Activated naive CD8-positive, alpha-beta T cell treated with anti-CD3 and anti-CD28 coated beads, Interleukin-2, amount 50 U/mL, for 16 hours (primary cell): Measurements from ENCODE around the gene FNDC1.
"Not testable (repeated sequence)": the region's sequence is repeated elsewhere in the genome, so short reads cannot be mapped to it uniquely, and the experiment has no call there.

Experiments
- DNase-seq: peaks from one replicate; pipeline ENCODE4 v3.0.0-alpha.2; 2020; ENCODE audit warnings: low read depth, low spot score

Gene FNDC1

DNA sequence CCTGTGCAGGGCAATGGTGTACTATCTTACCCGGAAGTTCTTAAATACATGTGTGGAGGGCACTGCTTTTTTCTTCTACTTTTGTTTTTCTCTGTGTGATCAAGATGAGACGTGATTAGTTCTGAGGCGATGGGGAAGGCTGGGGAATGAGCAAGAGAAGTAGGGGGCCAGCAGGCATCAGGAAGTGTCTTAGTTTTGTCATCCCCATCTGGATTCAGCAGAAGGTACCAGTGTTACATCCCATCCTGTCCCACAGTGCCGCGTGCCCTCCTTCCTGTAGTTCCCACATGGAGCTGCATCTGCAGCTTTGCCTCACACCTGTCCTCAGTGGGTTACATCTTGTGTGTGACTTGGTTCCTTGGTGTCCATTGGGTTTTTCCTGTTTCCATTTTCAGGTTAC is 86.9 kb downstream of the FNDC1 start:
- no peak for DNase-seq

DNA sequence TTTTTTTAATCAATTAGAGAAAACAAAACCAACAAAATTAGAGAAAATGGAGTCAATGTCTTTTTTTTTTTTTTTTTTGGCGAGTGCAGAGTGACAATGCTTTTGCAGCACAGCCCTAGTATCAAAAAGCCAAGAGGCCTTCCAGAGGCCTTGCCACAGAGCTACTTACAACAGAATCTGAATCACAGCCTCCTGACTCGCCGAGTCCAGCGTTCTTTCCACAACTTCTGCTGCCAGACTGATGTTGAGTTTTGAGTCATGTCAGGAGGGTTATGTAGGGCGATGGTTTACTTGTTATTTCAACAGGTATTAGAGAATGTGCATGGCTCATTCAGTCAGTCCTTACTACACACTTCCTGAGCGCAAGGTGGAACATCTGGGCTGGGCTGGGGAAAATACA is 88.6 kb downstream of the FNDC1 start:
- DNase-seq: no peak

DNA sequence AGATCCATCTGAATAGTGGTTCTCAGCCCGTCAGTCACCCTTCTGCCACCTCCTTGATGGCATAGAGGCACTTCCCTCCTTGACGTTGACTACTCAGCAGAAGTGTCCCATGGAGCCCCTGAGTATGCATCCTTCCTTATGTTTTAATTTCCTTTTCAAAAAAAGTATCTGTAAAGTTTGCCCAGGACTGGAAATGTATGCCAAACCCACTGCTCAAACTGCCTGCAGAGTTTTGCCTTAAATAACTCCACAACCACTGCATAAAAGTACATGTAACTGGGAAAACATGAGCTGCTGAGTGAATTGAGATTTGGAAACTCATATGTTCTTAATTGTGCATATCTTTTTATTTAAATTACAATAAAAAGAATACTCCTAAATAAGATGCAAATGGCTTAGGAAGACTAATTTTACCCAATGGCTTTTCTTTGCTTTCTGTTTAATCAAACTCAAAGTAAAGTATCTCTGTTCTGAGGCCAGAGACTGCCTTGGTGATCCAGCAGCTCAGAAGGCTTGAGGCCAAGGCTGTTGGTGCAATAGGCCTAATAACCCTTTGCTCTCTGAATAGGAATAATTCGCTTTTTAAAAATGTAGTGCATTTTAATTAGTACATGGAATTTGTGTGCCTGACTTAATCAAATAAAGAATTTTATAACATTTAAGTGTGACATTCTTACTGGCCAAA is 90.4 kb downstream of the FNDC1 start:
- DNase-seq: no peak

GRCh38 chr6:159260208-159260607 is 91.0 kb downstream of the FNDC1 start:
- DNase-seq: no peak

DNA sequence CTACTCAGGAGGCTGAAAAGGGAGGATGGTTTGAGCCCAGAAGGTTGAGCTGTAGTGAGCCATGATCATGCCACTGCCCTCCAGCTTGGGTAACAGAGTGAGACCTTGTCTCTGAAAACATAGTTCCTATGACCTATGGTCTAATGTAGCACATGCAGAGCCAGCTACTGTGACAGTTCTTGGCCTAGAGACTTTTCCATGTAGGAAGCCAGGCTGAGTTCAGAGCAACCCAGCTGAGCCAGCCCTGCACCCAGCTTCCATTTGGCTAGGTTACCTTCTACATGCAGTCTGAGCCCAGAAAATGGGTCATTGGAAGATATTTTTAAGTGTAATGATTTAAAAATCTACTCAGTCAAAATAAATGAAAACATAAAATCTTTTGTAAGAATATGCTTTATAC is 92.8 kb downstream of the FNDC1 start:
- DNase-seq: no peak

- DNase-seq: no peak
Observed at GRCh38 chr6:159262586-159262985, 93.4 kb downstream of the FNDC1 start.

DNA sequence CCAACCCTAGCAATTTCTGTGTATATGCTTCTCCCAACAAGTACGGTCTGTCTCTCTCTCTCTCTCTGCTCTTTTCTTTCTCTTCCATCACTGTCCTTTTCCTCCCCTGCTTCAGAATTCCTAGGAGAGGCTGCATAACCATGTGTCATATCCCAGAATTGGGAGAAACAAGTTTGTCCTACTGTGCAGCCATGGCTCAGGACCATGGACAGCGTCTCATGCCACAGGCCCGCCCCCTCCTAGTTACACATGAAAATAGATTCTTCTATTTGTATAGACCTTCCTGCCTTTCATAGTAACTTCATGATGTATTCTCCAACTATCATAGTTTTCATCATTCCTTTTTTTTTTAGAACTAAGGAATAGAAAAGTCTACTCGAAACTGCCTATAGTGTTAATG is 98.0 kb downstream of the FNDC1 start:
- DNase-seq: no peak

DNA sequence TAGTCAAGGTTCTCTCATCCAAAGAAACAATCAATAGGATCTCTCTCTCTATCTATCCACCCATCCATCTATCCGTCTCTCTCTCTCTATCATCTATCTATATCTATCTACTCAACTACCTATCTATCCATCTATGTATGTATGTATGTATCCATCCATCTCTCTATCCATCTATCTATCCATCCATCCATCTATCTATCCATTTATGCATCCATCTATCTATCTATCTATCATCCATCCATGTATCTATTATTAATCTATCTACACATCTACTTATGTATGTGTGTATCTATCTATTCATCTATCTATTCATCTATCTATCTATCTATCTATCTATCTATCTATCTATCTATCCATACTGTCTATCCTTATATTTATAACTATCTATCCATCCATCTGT is 99.3 kb downstream of the FNDC1 start:
- no peak for DNase-seq

- no peak for DNase-seq
Observed at GRCh38 chr6:159271257-159271656, 102.1 kb downstream of the FNDC1 start.

- no peak for DNase-seq
Observed at GRCh38 chr6:159278626-159279025, 109.4 kb downstream of the FNDC1 start.

GRCh38 chr6:159279790-159280277 is 110.6 kb downstream of the FNDC1 start:
- DNase-seq: no peak

DNA sequence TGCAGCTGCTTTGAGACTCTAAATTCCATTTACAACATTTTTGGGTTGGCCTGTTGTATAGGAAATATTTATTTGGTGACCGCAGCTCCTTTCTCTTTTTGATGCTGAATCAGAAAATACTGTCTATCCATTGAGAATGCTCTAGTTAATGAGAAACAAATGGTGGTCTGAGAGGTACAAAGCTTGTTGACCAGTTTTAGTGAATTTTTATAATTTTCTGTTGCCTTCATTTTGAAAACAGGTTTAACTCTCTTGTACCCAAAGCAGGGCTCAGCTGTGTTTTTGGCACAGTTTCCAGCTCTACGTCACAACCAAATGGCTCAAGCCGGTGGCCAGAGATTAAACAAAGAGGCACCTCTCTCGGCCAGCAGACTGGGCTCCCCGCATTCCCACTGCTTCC is 113.2 kb downstream of the FNDC1 start:
- no peak for DNase-seq

- not testable (repeated sequence) for DNase-seq
Observed at GRCh38 chr6:159284661-159285060, 115.5 kb downstream of the FNDC1 start.

- DNase-seq: no peak
Observed at GRCh38 chr6:159298840-159299239, 129.6 kb downstream of the FNDC1 start.

GRCh38 chr6:159299566-159299965 is 130.4 kb downstream of the FNDC1 start:
- no peak for DNase-seq

DNA sequence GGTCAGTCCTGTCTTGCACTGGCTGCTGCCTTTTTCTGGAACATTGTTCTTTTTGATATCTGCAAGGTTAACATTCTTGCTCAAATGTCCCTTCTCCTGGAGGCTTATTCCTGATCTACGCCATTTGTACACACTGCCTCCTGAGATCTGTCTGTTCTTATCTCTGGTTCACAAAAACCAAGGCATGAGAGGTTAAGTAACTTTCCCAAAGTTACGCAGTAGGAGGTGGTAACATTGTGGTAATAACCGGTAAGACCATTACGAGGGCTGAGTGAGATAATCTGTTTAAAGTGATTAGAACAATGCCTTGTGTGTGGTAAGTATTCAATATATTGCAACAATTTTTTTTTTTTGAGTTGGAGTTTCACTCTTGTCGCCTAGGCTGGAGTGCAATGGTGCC is 132.1 kb downstream of the FNDC1 start:
- no peak for DNase-seq

GRCh38 chr6:159301810-159302593 is 132.8 kb downstream of the FNDC1 start:
- DNase-seq: no peak

DNA sequence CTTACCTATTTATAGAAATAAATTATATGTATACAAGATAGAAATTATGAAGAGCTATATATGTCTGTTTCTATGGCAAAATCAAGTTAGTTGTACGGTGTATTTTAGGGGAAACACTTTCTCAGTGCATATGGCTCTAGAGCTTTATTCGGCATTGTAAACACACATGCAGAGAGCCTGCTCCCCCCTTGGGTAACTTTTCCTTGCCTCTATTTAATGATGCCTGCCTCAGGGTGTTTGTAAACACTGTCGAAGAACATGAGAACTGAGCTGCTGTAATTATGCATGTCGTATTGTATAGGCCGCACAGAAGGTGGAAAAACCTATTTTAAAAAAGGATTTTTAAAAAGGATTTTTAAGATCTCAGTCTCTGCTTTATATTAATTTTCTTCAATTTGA is 133.4 kb downstream of the FNDC1 start:
- DNase-seq: no peak

- DNase-seq: no peak
Observed at GRCh38 chr6:159303159-159303558, 134.0 kb downstream of the FNDC1 start.

GRCh38 chr6:159303784-159304183 is 134.6 kb downstream of the FNDC1 start:
- no peak for DNase-seq

- no peak for DNase-seq
Observed at GRCh38 chr6:159304641-159305040, 135.4 kb downstream of the FNDC1 start.

DNA sequence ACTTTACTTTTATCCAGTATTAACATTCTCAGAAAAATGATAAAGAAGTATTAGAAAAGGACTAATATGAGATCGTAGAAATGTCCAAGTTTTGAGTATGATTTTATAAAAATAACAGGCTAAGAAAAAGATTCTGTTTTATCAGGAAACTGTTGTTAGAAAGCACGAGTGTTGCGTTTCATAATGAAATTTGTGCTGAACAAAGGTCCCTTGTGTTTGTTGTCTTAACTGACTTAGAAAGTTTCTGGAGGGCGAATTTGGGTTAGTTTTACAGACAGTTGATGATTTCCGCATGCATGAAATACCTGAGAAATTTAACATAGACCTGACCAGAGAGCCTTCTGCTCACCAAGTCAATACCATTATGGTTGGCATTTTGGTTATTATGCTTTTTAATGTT is 136.0 kb downstream of the FNDC1 start:
- no peak for DNase-seq
